Esophagus squamous epithelium (tissue), 4 donors: Measurements from ENCODE around the gene JARID2.

Source experiments
- CTCF ChIP-seq, 6 experiments: fragments of 450-650 bp in 4 of 6; fragments of 200-600 bp in 2 of 6; sonication (generic) in 2 of 6; IDR thresholded peaks; one replicate each; pipeline ENCODE4 v1.5.1; 2016 to 2019; ENCODE audit warnings: antibody characterized with exemption in 6 of 6, mild to moderate bottlenecking in 4 of 6, moderate library complexity in 4 of 6
- POLR2A ChIP-seq, 4 donors: fragments of 450-650 bp; IDR thresholded peaks; one replicate each; pipeline ENCODE4 v1.6.1; 2017; ENCODE audit warnings: antibody characterized with exemption in 4 of 4, mild to moderate bottlenecking in 4 of 4, moderate library complexity in 3 of 4

GRCh38 chr6:15483060-15483459 is 237.2 kb downstream of the JARID2 start:
- TF ChIP-seq CTCF (IDR thresholded peaks at IDR 0.05) (no peak), POLR2A (IDR thresholded peaks at IDR 0.05) (no peak)
